HTR-8/SVneo (cell line): ENCODE results near the gene TBKBP1.
A peak's percentile ranks its signal among the peaks of the same experiment; 100 is the strongest.

Experiments used
- DNase-seq: peaks from one replicate; pipeline ENCODE4 v3.0.0; 2011; ENCODE audit warnings: low spot score, mixed read lengths; ENCODE audit not compliant: insufficient read length
- FAIRE-seq: peaks from 2 replicates; lab custom pipeline; 2011; peaks lifted over from hg19 to GRCh38; lab: Jason Lieb, UNC

The TBKBP1 gene

DNA sequence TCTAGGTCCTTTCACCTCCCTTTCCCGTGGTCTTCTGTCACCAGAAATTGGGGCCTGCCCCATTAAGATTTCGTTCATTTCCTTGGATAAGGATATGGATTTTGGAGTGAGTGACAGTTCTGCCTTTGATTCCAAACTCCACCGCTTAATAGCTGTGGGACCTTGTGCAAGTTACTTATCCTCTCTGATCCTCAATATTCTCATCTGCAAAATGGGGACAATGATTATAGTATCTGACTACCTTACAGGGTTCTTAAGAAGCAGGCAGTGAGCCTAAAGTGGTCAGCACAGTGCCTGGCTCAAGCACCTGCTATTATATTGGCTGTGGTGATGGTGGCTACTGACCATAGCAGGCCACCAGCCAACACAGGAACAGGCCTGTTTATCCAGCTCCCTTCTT is 15.6 kb downstream of the TBKBP1 start:
- FAIRE-seq (peak; percentile 42), DNase-seq (no peak)

DNA sequence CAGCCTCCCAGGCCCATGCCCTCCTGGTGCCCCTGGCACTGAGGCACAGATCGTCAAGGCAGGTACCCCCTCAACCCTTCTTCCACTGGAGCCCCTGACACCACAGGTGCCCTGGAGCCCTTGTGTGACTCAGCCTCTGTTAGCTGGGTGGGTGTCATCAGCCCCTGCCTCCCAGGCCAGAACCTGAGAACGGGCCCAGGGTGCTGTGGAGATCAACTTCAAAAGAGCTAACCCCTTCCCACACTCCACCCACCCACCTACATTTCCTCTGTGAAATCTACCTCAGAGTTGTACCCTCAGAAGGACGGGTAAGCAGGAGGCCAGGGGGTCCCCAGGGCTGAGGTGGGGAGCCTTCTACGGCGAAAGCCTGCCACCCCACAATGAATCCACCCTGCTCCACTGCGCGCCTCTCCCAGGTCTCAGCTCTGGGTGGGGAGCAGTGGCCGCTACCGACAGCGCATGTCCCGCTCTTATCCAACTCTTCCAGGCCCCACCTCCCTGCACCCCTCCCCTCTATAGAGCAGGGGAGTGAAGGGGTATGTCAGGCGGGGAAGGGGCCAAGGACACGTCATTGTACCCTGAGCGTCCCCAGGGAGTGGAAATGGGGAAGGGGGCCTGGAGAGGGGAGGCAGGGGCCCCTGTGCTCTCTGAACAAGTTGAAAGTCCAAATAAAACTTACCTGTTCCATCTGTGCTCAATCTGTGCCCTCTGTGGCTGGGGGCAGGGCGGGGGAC is 17.6 kb downstream of the TBKBP1 start:
- FAIRE-seq (no peak), DNase-seq (no peak)

GRCh38 chr17:47712330-47713023 is 18.5 kb downstream of the TBKBP1 start:
- FAIRE-seq, result no peak
- DNase-seq, result no peak

GRCh38 chr17:47713980-47714700 is 20.2 kb downstream of the TBKBP1 start:
- no peak for DNase-seq
- no peak for FAIRE-seq

DNA sequence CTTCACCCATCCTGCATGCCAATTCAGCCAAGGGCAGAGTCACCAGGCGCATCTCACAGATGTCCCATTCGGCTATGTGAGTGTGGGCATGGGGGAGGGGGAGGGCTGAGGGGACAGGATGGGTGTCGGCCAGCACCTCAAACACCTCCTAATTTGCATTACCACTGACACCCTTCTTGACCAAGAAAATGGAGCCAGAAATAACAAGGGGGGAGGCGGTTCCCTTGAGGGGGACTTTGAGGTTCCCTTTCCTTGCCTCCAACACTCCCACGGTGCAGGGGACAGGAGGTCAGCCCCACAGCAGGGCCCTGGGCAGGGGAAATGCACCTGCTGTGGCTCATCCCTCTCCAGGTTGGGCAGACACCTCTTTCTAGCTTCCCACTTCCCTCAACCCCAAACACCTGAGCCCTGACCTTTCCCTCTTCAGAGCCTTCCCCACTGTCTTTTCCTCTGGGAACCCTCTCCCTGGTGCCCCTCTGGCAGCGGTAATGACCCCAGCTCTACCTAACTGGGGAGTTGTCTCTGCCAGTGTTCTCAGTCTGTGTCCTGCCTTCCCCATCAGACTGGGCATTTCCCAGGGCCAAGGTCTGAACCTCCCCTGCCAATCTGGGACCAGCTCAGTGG is 20.9 kb downstream of the TBKBP1 start:
- FAIRE-seq, result no peak
- no peak for DNase-seq

- FAIRE-seq, result peak; percentile 46
- DNase-seq, result no peak
Measured at GRCh38 chr17:47715669-47716325, 21.8 kb downstream of the TBKBP1 start.

GRCh38 chr17:47716375-47716774 is 22.4 kb downstream of the TBKBP1 start:
- DNase-seq (no peak), FAIRE-seq (no peak)

DNA sequence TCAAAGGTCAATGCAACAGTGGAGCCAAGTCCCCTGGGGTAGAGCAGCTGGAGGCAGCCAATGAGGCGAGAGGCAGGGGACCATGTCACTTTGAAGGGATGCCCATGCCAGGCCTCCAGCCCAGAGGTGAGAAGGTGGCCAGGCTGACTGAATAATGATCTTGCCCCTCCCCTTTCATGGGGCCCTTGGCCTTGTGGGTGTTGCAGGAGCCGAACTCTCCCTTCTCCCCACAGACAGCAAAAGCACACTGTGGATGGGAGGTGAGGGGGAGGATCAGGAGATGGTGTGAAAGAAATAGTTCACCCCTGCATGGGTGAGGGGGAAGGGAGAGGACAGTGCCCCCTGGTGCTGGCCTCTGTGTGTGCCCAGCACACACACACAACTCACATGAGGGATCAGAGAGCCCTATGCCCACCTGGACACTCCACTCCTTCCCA is 23.3 kb downstream of the TBKBP1 start:
- DNase-seq, result no peak
- FAIRE-seq, result no peak

DNA sequence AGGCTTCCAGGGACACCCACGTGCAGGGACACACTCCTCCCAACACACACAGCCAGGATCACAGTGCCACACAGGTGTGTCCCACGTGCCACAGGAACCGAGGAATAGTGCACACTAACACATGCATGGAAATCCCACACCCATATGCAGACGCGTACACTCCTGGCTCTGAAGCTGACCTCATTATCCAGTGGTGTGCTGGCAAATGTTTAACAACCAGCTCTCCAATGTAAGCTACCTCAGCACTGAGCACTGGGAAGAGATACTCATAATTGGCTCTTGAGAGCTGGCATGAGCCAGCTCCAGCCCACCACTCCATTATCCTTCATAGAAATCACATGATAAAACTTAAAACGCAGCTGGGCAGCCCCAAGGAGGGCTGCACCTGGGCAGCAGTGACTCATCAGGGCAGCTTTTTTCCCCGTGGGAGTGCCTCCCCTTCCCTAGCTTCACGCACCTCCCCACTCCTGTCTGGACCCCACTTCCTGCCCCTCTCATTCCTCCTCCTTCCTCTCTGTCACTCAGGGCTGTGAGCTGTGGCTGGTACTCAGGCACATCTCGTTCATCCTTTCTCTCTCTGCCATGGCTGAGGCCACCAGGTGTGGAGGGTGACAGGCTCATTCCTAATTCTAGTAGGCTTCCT is 24.1 kb downstream of the TBKBP1 start:
- FAIRE-seq (peak; percentile 80), DNase-seq (no peak)

DNA sequence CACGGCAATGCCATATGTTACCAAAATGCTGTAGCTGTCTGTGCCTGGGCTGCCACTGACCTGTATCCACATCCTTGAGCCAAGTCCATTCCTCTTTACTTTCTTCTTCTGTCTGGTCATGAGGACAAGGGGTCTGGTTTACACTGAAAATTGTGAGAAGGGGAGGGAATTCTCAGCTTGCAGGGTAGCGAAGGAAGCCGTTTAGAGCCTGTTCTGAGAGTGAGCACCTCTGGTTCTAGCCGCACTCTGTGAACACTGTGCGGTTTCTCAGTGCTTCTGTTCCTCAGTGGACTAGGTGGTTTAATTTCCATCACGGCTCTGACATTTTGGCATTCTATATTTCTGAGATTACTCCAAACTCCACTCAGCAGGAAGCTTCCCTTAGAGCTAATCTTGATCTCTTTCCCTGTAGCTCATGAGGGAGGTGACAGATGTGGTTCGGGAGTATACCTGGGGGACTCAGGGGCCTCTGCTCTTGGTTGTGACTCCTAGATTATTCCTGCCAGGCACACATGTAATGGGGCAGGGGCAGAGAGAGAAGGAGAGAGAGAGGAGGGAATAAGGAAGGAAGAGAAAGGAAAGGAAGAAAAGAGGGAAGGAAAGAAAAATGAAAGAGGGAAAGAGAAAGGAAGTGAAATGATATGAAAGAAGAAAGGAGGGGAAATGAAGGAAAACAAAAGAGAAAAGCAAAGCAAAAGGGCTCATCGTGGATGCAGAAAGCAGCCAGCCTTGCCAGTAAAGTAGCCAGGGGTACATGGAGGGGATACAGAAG is 24.9 kb downstream of the TBKBP1 start:
- no peak for DNase-seq

DNA sequence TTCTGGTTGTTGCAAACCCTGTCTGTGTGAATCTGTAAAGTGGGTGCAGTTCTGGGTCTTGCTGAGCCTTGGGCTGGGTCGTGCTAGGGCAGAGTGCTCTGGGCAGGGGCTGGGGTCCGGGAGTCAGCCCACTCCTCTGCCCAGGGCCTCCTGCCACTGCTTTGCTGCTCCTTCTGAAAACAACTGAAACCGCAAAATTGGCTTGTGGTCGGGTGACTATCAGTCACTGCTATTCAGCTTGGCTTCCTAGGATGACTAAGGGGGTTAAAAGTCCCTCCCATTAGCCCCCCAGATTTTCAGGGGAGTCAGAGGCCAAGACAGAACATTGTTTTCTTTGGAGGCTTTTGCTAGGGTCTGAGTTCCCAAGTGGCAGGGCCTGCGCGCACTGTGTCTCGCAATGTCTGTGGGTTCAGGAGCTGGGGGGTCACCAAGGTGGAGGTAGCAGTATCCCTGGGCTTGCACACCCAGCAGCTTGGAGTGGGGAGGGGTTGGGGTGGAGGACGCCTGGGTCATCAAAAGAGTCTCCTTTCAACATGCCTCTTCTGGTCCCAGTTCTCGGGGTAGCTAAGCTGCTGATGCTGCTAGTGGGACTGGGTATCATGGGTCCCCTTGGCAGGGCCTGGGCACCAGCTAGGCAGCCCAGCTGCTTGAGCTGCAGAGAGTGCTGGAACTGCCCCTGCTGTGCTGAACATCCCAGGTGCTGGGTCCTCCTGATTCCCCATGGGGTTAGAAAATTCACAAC is 25.6 kb downstream of the TBKBP1 start:
- peak; percentile 86 for DNase-seq

More for the DNA sequence above, 24.9 kb downstream of the TBKBP1 start:
- peak; percentile 57 for FAIRE-seq

DNA sequence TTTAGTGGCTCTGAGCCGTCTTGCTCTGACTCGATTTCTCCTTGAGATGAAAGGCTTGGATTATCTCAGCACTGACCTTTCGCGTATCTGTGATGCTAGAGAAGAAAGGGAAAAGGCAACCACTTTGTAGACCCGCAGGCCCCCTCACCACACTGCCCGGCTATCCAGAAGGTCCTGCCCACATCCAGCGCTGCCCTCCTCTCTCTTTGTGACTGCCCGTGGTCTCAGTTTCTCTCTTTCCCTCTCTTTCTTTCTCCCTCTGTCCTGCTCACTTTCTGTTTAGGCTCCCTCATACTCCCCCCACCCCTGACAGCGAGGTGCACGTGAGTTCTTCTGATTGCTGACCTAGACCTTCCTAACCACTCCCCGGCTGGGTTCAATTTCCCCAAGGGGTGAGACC is 26.2 kb downstream of the TBKBP1 start:
- FAIRE-seq, result no peak

More for the DNA sequence above, 25.6 kb downstream of the TBKBP1 start:
- peak; percentile 76 for FAIRE-seq

DNA sequence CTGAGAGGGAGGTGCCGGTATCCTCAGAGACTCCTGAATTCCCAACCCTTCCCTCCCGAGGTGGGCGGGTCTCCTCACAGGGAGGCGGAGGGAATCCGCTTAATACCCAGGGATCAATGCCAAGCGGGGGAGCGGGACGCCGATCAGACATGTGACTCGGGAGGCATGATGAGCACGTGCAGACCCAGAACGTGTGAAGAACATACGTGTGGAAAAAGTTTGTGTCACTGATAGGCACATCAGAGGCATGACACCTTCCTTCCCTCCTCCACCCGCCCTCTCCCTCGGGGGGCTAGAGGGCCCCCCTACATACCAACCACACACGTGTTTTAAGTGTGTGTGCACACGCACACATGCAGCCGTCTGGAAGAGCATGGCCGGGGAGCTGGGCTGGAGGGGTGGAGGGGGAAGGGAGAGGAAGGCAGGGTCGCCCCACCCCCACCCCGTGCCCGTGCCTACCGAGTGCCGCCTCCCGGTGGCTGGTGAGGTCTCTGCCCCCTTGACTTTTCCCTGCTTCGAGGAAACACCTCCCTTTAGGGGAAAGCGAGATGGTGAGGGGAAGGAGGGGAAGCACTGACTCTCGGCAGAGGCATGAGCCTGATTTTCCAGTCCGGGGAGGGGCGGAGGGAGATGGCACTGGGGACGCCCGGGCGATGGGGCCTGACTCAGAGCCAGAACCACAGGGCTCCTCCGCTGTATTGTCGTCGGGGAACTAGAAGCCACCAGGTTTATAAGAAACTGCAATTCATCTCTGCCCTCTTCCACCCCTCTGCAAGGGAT is 27.0 kb downstream of the TBKBP1 start:
- DNase-seq (no peak), FAIRE-seq (peak; percentile 75)

More for the DNA sequence above, 26.2 kb downstream of the TBKBP1 start:
- no peak for DNase-seq

GRCh38 chr17:47721725-47722124 is 27.8 kb downstream of the TBKBP1 start:
- DNase-seq (no peak), FAIRE-seq (peak; percentile 70)

DNA sequence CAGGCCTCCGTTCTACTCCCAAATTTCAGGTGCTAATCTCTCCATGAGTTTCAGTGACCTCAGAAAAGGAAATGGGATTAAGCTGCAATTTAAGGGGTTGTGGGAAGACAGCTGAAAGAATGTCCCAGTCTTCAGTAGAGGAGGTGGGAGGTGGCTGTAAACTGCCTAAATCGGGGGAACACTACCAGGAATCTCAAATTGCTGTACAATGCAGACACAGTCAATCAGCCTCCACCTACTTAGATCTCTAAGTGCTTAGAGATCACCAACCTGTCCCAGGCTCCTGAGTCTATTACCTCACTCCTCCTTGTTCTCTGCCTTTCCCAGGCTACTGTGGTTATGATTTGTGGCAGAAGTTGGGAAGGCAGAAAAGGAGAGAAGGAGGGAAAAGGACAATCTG is 30.7 kb downstream of the TBKBP1 start:
- FAIRE-seq (no peak), DNase-seq (no peak)

GRCh38 chr17:47725446-47726111 is 31.6 kb downstream of the TBKBP1 start:
- DNase-seq (no peak), FAIRE-seq (no peak)
